H9 (cell line): ENCODE measurements around the gene RARG. TPM values are rescaled to one million over a fixed set of nuclear protein-coding genes. Genes with fewer than 3 reads are reported as not detected.
A peak's percentile ranks its signal among the peaks of the same experiment; 100 is the strongest.

ENCODE experiments used
- DNase-seq: peaks from one replicate; pipeline ENCODE4 v3.0.0-alpha.2; 2017
- H2AFZ ChIP-seq: one replicate; pipeline ENCODE4 v1.6.1; 2013; ENCODE audit warnings: mild to moderate bottlenecking, low read length, control low read depth, moderate library complexity
- H2AK5ac ChIP-seq: 2 replicates; pipeline ENCODE4 v1.6.1; 2013; ENCODE audit warnings: low read length, control low read depth, mixed read lengths; ENCODE audit not compliant: insufficient read length
- H2BK120ac ChIP-seq: one replicate; pipeline ENCODE4 v1.6.1; 2013; ENCODE audit warnings: low read depth, mild to moderate bottlenecking, low read length, control low read depth, inconsistent platforms; ENCODE audit not compliant: poor library complexity, severe bottlenecking
- H2BK12ac ChIP-seq: 2 replicates; pipeline ENCODE4 v1.6.1; 2013; ENCODE audit warnings: low read length, control low read depth, mixed read lengths, low read depth; ENCODE audit not compliant: insufficient read length
- H2BK15ac ChIP-seq: 2 replicates; pipeline ENCODE4 v1.6.1; 2013; ENCODE audit warnings: low read depth, low read length, control low read depth
- H2BK20ac ChIP-seq: one replicate; pipeline ENCODE4 v1.6.1; 2013; ENCODE audit warnings: low read depth, mild to moderate bottlenecking, low read length, control low read depth, inconsistent platforms; ENCODE audit not compliant: poor library complexity, severe bottlenecking
- H2BK5ac ChIP-seq: 2 replicates; pipeline ENCODE4 v1.6.1; 2013; ENCODE audit warnings: low read length, control low read depth, mixed read lengths; ENCODE audit not compliant: insufficient read length
- H3K14ac ChIP-seq: 2 replicates; pipeline ENCODE4 v1.6.1; 2013; ENCODE audit warnings: low read length, control low read depth; ENCODE audit not compliant: insufficient read depth
- H3K18ac ChIP-seq: 2 replicates; pipeline ENCODE4 v1.6.1; 2013; ENCODE audit warnings: low read depth, mild to moderate bottlenecking, mixed read lengths, low read length, control low read depth; ENCODE audit not compliant: insufficient read length
- H3K23ac ChIP-seq: 2 replicates; pipeline ENCODE4 v1.6.1; 2013; ENCODE audit warnings: low read length, control low read depth, mixed read lengths, low read depth; ENCODE audit not compliant: insufficient read length
- H3K23me2 ChIP-seq: 2 replicates; pipeline ENCODE4 v1.6.1; 2013; ENCODE audit warnings: low read depth, mild to moderate bottlenecking, mixed read lengths, low read length, control low read depth; ENCODE audit not compliant: insufficient read length, poor library complexity, severe bottlenecking
- H3K27ac ChIP-seq: 2 replicates; pipeline ENCODE4 v1.5.1; 2013; ENCODE audit warnings: low read length, control low read depth, mixed read lengths, low read depth; ENCODE audit not compliant: insufficient read length
- H3K27me3 ChIP-seq: 2 replicates; pipeline ENCODE4 v1.6.1; 2013; ENCODE audit warnings: low read length, control low read depth, inconsistent platforms; ENCODE audit not compliant: insufficient read depth
- H3K4ac ChIP-seq: 2 replicates; pipeline ENCODE4 v1.6.1; 2013; ENCODE audit warnings: low read depth, mild to moderate bottlenecking, control low read depth, inconsistent platforms, low read length, moderate library complexity
- H3K4me1 ChIP-seq: 2 replicates; pipeline ENCODE4 v1.6.1; 2013; ENCODE audit warnings: low read length, control low read depth, inconsistent platforms; ENCODE audit not compliant: insufficient read depth
- H3K4me2 ChIP-seq: 2 replicates; pipeline ENCODE4 v1.6.1; 2013; ENCODE audit warnings: low read length, control low read depth, mixed read lengths; ENCODE audit not compliant: insufficient read length, insufficient read depth
- H3K56ac ChIP-seq: 2 replicates; pipeline ENCODE4 v1.6.1; 2013; ENCODE audit warnings: low read depth, mild to moderate bottlenecking, mixed read lengths, low read length, control low read depth; ENCODE audit not compliant: insufficient read length
- H3K79me1 ChIP-seq: 2 replicates; pipeline ENCODE4 v1.6.1; 2013; ENCODE audit warnings: low read depth, mild to moderate bottlenecking, moderate library complexity, low read length, control low read depth, inconsistent platforms; ENCODE audit not compliant: insufficient read depth, poor library complexity, severe bottlenecking
- H3K79me2 ChIP-seq: 2 replicates; pipeline ENCODE4 v1.6.1; 2013; ENCODE audit warnings: low read length, control low read depth, inconsistent platforms; ENCODE audit not compliant: insufficient read depth
- H3K9ac ChIP-seq: 2 replicates; pipeline ENCODE4 v1.6.1; 2013; ENCODE audit warnings: low read length, control low read depth, mixed read lengths; ENCODE audit not compliant: insufficient read length; ENCODE audit errors: extremely low read depth
- H3K9me3 ChIP-seq: one replicate; pipeline ENCODE4 v1.6.1; 2013; ENCODE audit warnings: low read depth, low read length, inconsistent platforms; ENCODE audit not compliant: control insufficient read depth
- H3T11ph ChIP-seq: one replicate; pipeline ENCODE4 v1.6.1; 2013; ENCODE audit warnings: mild to moderate bottlenecking, low read length, control low read depth, inconsistent platforms
- H4K20me1 ChIP-seq: one replicate; pipeline ENCODE4 v1.6.1; 2013; ENCODE audit not compliant: control insufficient read depth, insufficient read length, insufficient read depth
- H4K5ac ChIP-seq: 2 replicates; pipeline ENCODE4 v1.6.1; 2013; ENCODE audit warnings: low read depth, mild to moderate bottlenecking, mixed read lengths, low read length, control low read depth; ENCODE audit not compliant: insufficient read length
- H4K8ac ChIP-seq: replicated peaks from 2 replicates; pipeline ENCODE4 v1.6.1; 2013; ENCODE audit warnings: low read length, control low read depth, mixed read lengths, low read depth; ENCODE audit not compliant: insufficient read length
- H4K91ac ChIP-seq: 2 replicates; pipeline ENCODE4 v1.6.1; 2013; ENCODE audit warnings: low read depth, mild to moderate bottlenecking, moderate library complexity, mixed read lengths, low read length, control low read depth; ENCODE audit not compliant: insufficient read length
- H3K27ac Mint-ChIP-seq, 3 experiments: 2 replicates in 2 of 3; 3 replicates in 1 of 3; pipeline ENCODE4 v1.8.0; 2020 to 2021; ENCODE audit warnings: mixed read lengths in 3 of 3, mild to moderate bottlenecking in 1 of 3, moderate library complexity in 1 of 3
- H3K27me3 Mint-ChIP-seq: 2 replicates; pipeline ENCODE4 v1.8.0; 2021; ENCODE audit warnings: low read depth, mild to moderate bottlenecking, moderate library complexity, mixed read lengths
- H3K36me3 Mint-ChIP-seq, 3 experiments: 2 replicates in 2 of 3; 3 replicates in 1 of 3; pipeline ENCODE4 v1.8.0; 2020 to 2021; ENCODE audit warnings: low read depth in 3 of 3, mixed read lengths in 3 of 3; ENCODE audit not compliant: insufficient read depth in 1 of 3
- H3K4me1 Mint-ChIP-seq, 2 experiments: 2 replicates each; pipeline ENCODE4 v1.8.0; 2020; ENCODE audit warnings: mixed read lengths in 2 of 2
- H3K4me3 Mint-ChIP-seq, 2 experiments: 2 replicates in 1 of 2; 3 replicates in 1 of 2; pipeline ENCODE4 v1.8.0; 2020 to 2021; ENCODE audit warnings: mild to moderate bottlenecking in 2 of 2, mixed read lengths in 2 of 2, moderate library complexity in 1 of 2
- H3K9me3 Mint-ChIP-seq, 2 experiments: 2 replicates in 1 of 2; 3 replicates in 1 of 2; pipeline ENCODE4 v1.8.0; 2020; ENCODE audit warnings: mild to moderate bottlenecking in 2 of 2, mixed read lengths in 2 of 2, moderate library complexity in 1 of 2
- WGBS: extraction: QIAGEN DNeasy Blood & Tissue Kit; methylation state at CpG from one replicate; pipeline ENCODE4 v1.1.7; 2013; ENCODE audit warnings: missing lambda C conversion rate, low lambda C conversion rate, mixed read lengths; ENCODE audit not compliant: insufficient read length; ENCODE audit errors: extremely low coverage; 5-methylcytosine and 5-hydroxymethylcytosine counted together
- total RNA-seq: library from RNA; stranded (reverse); gene quantifications from 2 replicates; pipeline ENCODE4 v1.2.1, GENCODE V29; 2021
- TF ChIP-seq, protein P1 (sequence below): fragments of 200-600 bp; sonication (generic); conservative IDR thresholded peaks from 3 replicates; pipeline ENCODE4 v1.8.0; 2021; ENCODE audit warnings: antibody characterized with exemption, mild to moderate bottlenecking

RARG gene
- total RNA-seq, 1 experiment from 2014 or later, result 43.7 TPM

DNA sequence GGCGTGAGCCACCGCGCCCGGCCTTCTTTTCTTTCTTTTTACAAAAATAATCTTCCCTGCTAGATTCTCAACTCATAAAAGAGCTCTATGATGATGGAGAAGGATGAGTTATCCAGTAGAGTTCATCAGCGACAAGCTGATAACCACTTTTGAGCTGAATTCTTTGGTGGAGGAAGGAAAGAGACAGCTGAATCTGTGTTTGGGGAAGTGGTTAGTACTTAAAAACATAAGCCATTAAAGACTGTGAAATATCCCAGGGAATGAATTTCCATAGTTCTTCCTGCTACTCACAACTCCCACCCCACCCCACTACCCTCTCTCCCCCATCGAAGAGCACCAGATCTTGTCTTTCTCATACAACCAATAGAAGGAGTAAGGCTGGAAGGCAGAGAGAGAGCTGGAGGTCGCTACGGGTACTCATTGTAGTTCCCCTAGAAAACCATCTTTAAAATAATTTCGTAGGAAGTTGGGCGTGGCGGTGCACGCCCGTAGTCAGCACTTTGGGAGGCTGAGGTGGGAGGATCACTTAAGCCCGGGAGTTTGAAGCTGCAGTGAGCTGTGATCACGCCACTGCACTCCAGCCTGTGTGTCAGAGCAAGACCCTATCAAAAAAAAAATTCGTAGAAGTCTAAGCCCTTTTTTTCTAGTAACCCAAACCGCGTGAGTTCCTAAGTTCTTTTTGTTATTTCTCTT lies 35.4 kb upstream of the RARG start:
- Histone ChIP-seq H3K9me3 (no peaks in the 10 kb centered on the region), H3K27ac (no peak overlapping the region), H4K91ac (no peak overlapping the region), H2AK5ac (no peak overlapping the region), H2BK15ac (no peak overlapping the region), H3K79me2 (peaks cover 5% of the 10 kb centered on the region; the same call in 1 of the 2 replicates), H3K23me2 (peaks cover 6% of the 10 kb centered on the region), H3T11ph (no peak overlapping the region), H2AFZ (no peak overlapping the region), H3K4me1 (no peaks in the 10 kb centered on the region; the same call in 1 of the 2 replicates), H3K56ac (no peak overlapping the region), H3K18ac (no peak overlapping the region), H2BK12ac (no peak overlapping the region), H4K5ac (no peak overlapping the region), H3K4ac (no peak overlapping the region), H2BK5ac (no peak overlapping the region), H4K20me1 (no peaks in the 10 kb centered on the region), H3K4me2 (peak overlapping the region; percentile 88), H2BK20ac (no peak overlapping the region), H3K23ac (no peak overlapping the region), H3K79me1 (peaks cover 14% of the 10 kb centered on the region), H3K9ac (no peak overlapping the region), H3K14ac (no peak overlapping the region), H3K27me3 (no peaks in the 10 kb centered on the region), H2BK120ac (no peak overlapping the region), H4K8ac (no peak overlapping the region)
- WGBS, result no CpG with 5 or more reads among the region's 18 CpGs
- TF ChIP-seq, protein P1, sequence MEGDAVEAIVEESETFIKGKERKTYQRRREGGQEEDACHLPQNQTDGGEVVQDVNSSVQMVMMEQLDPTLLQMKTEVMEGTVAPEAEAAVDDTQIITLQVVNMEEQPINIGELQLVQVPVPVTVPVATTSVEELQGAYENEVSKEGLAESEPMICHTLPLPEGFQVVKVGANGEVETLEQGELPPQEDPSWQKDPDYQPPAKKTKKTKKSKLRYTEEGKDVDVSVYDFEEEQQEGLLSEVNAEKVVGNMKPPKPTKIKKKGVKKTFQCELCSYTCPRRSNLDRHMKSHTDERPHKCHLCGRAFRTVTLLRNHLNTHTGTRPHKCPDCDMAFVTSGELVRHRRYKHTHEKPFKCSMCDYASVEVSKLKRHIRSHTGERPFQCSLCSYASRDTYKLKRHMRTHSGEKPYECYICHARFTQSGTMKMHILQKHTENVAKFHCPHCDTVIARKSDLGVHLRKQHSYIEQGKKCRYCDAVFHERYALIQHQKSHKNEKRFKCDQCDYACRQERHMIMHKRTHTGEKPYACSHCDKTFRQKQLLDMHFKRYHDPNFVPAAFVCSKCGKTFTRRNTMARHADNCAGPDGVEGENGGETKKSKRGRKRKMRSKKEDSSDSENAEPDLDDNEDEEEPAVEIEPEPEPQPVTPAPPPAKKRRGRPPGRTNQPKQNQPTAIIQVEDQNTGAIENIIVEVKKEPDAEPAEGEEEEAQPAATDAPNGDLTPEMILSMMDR, result no peak
- Mint-ChIP-seq H3K27me3 (no peaks in the 10 kb centered on the region; the same call in none of the 2 replicates), H3K36me3 (peaks cover 18 to 29% (median 22%) of the 10 kb centered on the region in 3 experiments; a peak in 6 of 7 replicates), H3K4me3 (peak overlapping the region; percentile 99 to 100), H3K9me3 (no peaks in the 10 kb centered on the region), H3K27ac (no peak overlapping the region), H3K4me1 (peaks cover 25 to 28% of the 10 kb centered on the region in 2 experiments)
- no peak for DNase-seq
